ENCODE data around the gene LRP1B.

Gene LRP1B

DNA sequence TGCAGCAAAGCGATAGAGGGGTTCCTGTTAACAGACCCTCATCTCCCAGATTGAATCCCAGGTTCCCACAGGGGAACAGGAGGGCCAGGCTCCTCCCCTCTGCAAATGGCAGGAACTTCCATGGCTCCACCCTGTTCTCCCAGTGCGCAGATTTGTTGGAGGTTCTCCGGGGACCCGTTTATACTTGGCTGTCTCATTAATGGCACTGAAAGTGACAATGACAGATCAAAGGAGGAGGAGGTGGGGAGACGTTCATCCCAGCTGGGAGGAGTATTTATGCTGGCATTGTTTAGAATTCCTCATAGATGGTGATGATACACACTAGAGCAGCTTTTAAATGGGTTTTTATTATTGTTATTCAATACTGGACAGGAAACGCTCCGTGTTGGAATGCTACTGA is 186.9 kb downstream of the LRP1B start:
- Histone ChIP-seq H3K9me3 (ENCODE audit: control insufficient read depth in 1 of 2, low read length in 2 of 2) (no peaks in the 10 kb centered on the region), H3K4me1 (ENCODE audit: control insufficient read depth in 1 of 2, insufficient read depth in 2 of 2, low read length in 2 of 2) (no peaks in the 10 kb centered on the region), H3K4me3 (ENCODE audit: low read depth in 1 of 2, low read length in 2 of 2) (no peak overlapping the region), H3K27me3 (ENCODE audit: control insufficient read depth in 1 of 2, insufficient read depth in 2 of 2, low read length in 2 of 2) (no peaks in the 10 kb centered on the region), H3K27ac (ENCODE audit: low read depth, low read length) (no peak overlapping the region), H3K36me3 (ENCODE audit: control insufficient read depth in 1 of 2, insufficient read depth in 2 of 2, low read length in 2 of 2) (no peaks in the 10 kb centered on the region), H3K9ac (ENCODE audit: low read depth in 1 of 2, low read length in 2 of 2) (no peak overlapping the region)

DNA sequence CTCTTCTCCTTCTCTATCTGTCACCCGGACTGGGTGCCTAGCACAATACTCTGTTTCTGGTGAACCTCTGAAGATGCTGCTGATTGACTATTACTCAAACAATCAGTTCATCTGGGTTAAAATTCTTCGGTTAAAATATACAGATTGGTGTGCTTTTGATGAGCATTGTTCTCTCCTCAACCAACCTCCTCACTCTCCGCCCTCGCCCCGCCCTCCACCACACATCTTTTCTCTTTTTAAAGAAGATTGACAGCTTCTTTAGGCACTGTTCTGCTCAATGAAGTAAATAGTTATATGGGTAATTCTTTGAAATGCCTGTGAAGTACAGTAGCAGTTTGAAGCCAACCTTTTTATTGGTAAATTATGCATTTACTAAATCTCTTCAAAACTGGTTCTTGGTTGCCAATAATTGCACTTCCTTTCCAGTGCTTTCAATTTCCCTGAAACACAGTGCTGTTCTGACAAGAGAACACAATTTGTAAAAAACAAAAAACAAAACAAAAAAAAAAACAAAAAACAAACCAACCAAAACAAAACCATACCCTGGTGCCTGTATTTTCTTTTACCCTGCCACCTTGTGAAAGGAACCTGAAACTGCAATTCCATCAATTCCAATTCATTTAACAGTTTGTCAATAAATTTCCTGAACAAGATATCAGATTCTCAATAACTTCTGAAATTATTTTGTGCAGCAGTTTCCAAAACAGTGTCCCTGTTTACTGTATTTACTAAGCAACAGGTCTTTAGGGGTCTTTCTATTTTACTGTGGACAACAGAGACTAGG is 188.6 kb downstream of the LRP1B start:
- no peak overlapping the region for H3K4me3 ChIP-seq (ENCODE audit: low read depth in 1 of 2, low read length in 2 of 2)
- no peak overlapping the region for H3K27ac ChIP-seq (ENCODE audit: low read depth, low read length)
- no peaks in the 10 kb centered on the region for H3K36me3 ChIP-seq (ENCODE audit: control insufficient read depth in 1 of 2, insufficient read depth in 2 of 2, low read length in 2 of 2)
- H3K27me3 ChIP-seq (ENCODE audit: control insufficient read depth in 1 of 2, insufficient read depth in 2 of 2, low read length in 2 of 2): no peaks in the 10 kb centered on the region
- H3K9me3 ChIP-seq (ENCODE audit: control insufficient read depth in 1 of 2, low read length in 2 of 2): no peaks in the 10 kb centered on the region
- H3K9ac ChIP-seq (ENCODE audit: low read depth in 1 of 2, low read length in 2 of 2): no peak overlapping the region
- no peaks in the 10 kb centered on the region for H3K4me1 ChIP-seq (ENCODE audit: control insufficient read depth in 1 of 2, insufficient read depth in 2 of 2, low read length in 2 of 2)

DNA sequence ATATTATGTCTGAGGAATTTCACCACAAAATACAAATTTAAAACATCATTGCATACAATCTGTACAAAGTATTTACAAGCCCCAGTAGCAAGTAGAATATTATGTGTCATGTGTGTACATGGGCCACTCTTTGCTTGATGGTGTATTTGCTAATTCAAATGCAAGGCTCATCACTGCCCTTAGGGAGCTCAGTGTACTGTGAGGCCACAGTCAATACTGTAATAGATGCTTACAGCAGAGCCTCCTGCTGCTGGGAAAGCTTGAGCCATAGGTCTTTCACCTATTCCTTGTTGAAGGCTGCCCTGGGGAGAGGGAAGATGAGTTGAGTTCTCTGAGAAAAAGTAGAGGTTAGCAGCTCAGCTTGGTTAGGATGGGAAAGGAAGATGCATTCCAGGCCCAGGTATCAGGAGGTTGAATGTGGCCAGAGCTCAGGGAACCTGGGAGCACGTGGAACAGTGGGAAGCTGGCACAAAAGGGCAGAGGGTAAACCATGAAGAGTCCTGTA is 189.6 kb downstream of the LRP1B start:
- no peak overlapping the region for H3K9ac ChIP-seq (ENCODE audit: low read depth in 1 of 2, low read length in 2 of 2)
- no peaks in the 10 kb centered on the region for H3K9me3 ChIP-seq (ENCODE audit: control insufficient read depth in 1 of 2, low read length in 2 of 2)
- no peaks in the 10 kb centered on the region for H3K27me3 ChIP-seq (ENCODE audit: control insufficient read depth in 1 of 2, insufficient read depth in 2 of 2, low read length in 2 of 2)
- no peaks in the 10 kb centered on the region for H3K36me3 ChIP-seq (ENCODE audit: control insufficient read depth in 1 of 2, insufficient read depth in 2 of 2, low read length in 2 of 2)
- H3K27ac ChIP-seq (ENCODE audit: low read depth, low read length): no peak overlapping the region
- no peaks in the 10 kb centered on the region for H3K4me1 ChIP-seq (ENCODE audit: control insufficient read depth in 1 of 2, insufficient read depth in 2 of 2, low read length in 2 of 2)
- no peak overlapping the region for H3K4me3 ChIP-seq (ENCODE audit: low read depth in 1 of 2, low read length in 2 of 2)

DNA sequence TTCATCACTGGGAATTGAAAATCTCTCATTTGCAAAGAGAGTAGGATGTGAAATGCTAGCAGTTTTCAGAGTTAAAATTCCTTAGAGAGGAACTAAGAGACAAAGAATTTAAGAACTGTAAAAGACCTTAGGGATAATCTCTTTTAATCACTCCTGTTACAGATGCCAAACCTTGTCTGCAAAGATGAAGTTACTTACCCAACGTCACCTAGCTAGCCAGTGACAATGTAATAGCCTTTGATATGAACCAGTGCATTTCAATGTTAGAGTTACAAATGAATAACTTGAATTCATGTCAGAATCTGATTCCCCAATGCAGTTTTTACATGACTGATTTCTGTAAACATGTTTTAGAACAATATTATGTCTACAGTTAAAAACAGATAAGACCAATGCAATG is 190.1 kb downstream of the LRP1B start:
- H3K4me3 ChIP-seq (ENCODE audit: low read depth in 1 of 2, low read length in 2 of 2): no peak overlapping the region
- no peaks in the 10 kb centered on the region for H3K27me3 ChIP-seq (ENCODE audit: control insufficient read depth in 1 of 2, insufficient read depth in 2 of 2, low read length in 2 of 2)
- no peaks in the 10 kb centered on the region for H3K36me3 ChIP-seq (ENCODE audit: control insufficient read depth in 1 of 2, insufficient read depth in 2 of 2, low read length in 2 of 2)
- H3K9me3 ChIP-seq (ENCODE audit: control insufficient read depth in 1 of 2, low read length in 2 of 2): no peaks in the 10 kb centered on the region
- no peaks in the 10 kb centered on the region for H3K4me1 ChIP-seq (ENCODE audit: control insufficient read depth in 1 of 2, insufficient read depth in 2 of 2, low read length in 2 of 2)
- H3K9ac ChIP-seq (ENCODE audit: low read depth in 1 of 2, low read length in 2 of 2): no peak overlapping the region
- H3K27ac ChIP-seq (ENCODE audit: low read depth, low read length): no peak overlapping the region

DNA sequence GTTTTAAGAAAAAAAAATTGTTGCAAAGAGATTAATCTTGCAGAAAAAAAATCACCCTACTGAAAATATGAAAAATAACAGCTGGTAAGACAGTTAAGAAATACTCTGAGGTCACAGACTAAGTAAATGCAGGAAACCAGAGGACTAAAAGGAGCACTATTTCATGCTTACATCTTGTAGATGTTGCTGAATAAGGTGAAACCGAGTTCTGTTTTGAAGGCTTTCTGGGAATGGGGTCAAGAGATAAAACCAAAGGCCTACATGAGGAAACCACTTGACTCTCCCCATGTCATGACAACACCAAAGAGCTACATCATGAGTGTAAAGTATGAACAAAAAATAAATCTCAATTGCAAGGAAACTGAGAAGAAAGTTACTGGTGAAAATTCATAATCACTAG is 197.6 kb downstream of the LRP1B start:
- Histone ChIP-seq H3K27ac (ENCODE audit: low read depth, low read length) (no peak overlapping the region), H3K36me3 (ENCODE audit: control insufficient read depth in 1 of 2, insufficient read depth in 2 of 2, low read length in 2 of 2) (no peaks in the 10 kb centered on the region), H3K4me1 (ENCODE audit: control insufficient read depth in 1 of 2, insufficient read depth in 2 of 2, low read length in 2 of 2) (no peaks in the 10 kb centered on the region), H3K9me3 (ENCODE audit: control insufficient read depth in 1 of 2, low read length in 2 of 2) (peaks cover 0 to 4% of the 10 kb centered on the region in 2 donors), H3K4me3 (ENCODE audit: low read depth in 1 of 2, low read length in 2 of 2) (no peak overlapping the region), H3K27me3 (ENCODE audit: control insufficient read depth in 1 of 2, insufficient read depth in 2 of 2, low read length in 2 of 2) (no peaks in the 10 kb centered on the region), H3K9ac (ENCODE audit: low read depth in 1 of 2, low read length in 2 of 2) (no peak overlapping the region)

DNA sequence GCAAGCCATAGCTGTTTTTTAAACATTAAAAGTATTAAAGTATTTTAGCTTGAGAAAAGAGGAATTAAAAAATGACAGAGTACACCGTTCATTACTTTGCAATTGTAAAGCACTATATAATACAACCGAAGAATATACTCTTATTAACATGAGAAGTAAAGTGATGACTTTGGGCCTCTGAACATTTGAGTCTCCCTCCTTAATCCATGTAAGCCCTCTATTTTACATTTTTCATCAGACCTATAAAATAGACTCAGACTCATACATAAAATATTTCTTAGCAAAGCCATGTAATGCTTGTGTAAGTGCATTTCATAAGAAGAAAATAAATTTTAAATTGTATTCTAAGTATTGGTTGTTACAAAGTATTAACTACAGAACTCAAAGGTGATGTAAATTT is 198.6 kb downstream of the LRP1B start:
- Histone ChIP-seq H3K9ac (ENCODE audit: low read depth in 1 of 2, low read length in 2 of 2) (no peak overlapping the region), H3K4me1 (ENCODE audit: control insufficient read depth in 1 of 2, insufficient read depth in 2 of 2, low read length in 2 of 2) (no peaks in the 10 kb centered on the region), H3K36me3 (ENCODE audit: control insufficient read depth in 1 of 2, insufficient read depth in 2 of 2, low read length in 2 of 2) (no peaks in the 10 kb centered on the region), H3K27ac (ENCODE audit: low read depth, low read length) (no peak overlapping the region), H3K9me3 (ENCODE audit: control insufficient read depth in 1 of 2, low read length in 2 of 2) (peaks cover 0 to 4% of the 10 kb centered on the region in 2 donors), H3K4me3 (ENCODE audit: low read depth in 1 of 2, low read length in 2 of 2) (no peak overlapping the region), H3K27me3 (ENCODE audit: control insufficient read depth in 1 of 2, insufficient read depth in 2 of 2, low read length in 2 of 2) (no peaks in the 10 kb centered on the region)

- Histone ChIP-seq H3K4me1 (ENCODE audit: control insufficient read depth in 1 of 2, insufficient read depth in 2 of 2, low read length in 2 of 2) (no peaks in the 10 kb centered on the region), H3K9me3 (ENCODE audit: control insufficient read depth in 1 of 2, low read length in 2 of 2) (peaks cover 0 to 4% of the 10 kb centered on the region in 2 donors), H3K36me3 (ENCODE audit: control insufficient read depth in 1 of 2, insufficient read depth in 2 of 2, low read length in 2 of 2) (no peaks in the 10 kb centered on the region), H3K27me3 (ENCODE audit: control insufficient read depth in 1 of 2, insufficient read depth in 2 of 2, low read length in 2 of 2) (no peaks in the 10 kb centered on the region), H3K9ac (ENCODE audit: low read depth in 1 of 2, low read length in 2 of 2) (no peak overlapping the region), H3K27ac (ENCODE audit: low read depth, low read length) (no peak overlapping the region), H3K4me3 (ENCODE audit: low read depth in 1 of 2, low read length in 2 of 2) (no peak overlapping the region)
These were observed 199.0 kb downstream of the LRP1B start for GRCh38 chr2:141931797-141932196.

DNA sequence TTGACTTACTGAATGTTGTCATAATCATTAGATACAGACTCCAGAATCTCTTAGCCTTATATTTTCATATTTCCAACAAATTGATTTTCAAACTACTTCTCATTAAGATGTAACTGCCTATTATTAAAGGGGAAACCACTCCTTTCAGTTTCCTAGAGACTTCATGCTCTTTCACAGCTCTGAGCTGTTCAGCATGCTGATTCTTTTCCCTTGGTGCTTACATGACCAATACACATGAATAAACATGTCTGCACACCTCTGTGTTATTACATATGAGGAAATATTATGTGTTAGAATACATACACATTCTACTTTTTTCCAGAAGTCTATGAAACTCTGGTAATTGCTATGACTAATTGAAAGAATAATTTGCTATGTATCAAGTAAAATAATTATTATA is 200.0 kb downstream of the LRP1B start:
- Histone ChIP-seq H3K4me3 (ENCODE audit: low read depth in 1 of 2, low read length in 2 of 2) (no peak overlapping the region), H3K27ac (ENCODE audit: low read depth, low read length) (no peak overlapping the region), H3K4me1 (ENCODE audit: control insufficient read depth in 1 of 2, insufficient read depth in 2 of 2, low read length in 2 of 2) (no peaks in the 10 kb centered on the region), H3K9ac (ENCODE audit: low read depth in 1 of 2, low read length in 2 of 2) (no peak overlapping the region), H3K9me3 (ENCODE audit: control insufficient read depth in 1 of 2, low read length in 2 of 2) (peaks cover 0 to 4% of the 10 kb centered on the region in 2 donors), H3K27me3 (ENCODE audit: control insufficient read depth in 1 of 2, insufficient read depth in 2 of 2, low read length in 2 of 2) (no peaks in the 10 kb centered on the region), H3K36me3 (ENCODE audit: control insufficient read depth in 1 of 2, insufficient read depth in 2 of 2, low read length in 2 of 2) (no peaks in the 10 kb centered on the region)

- no peaks in the 10 kb centered on the region for H3K36me3 ChIP-seq (ENCODE audit: control insufficient read depth in 1 of 2, insufficient read depth in 2 of 2, low read length in 2 of 2)
- H3K4me3 ChIP-seq (ENCODE audit: low read depth in 1 of 2, low read length in 2 of 2): no peak overlapping the region
- no peak overlapping the region for H3K9ac ChIP-seq (ENCODE audit: low read depth in 1 of 2, low read length in 2 of 2)
- H3K4me1 ChIP-seq (ENCODE audit: control insufficient read depth in 1 of 2, insufficient read depth in 2 of 2, low read length in 2 of 2): no peaks in the 10 kb centered on the region
- H3K9me3 ChIP-seq (ENCODE audit: control insufficient read depth in 1 of 2, low read length in 2 of 2): peaks cover 0 to 2% of the 10 kb centered on the region in 2 donors
- H3K27ac ChIP-seq (ENCODE audit: low read depth, low read length): no peak overlapping the region
- no peaks in the 10 kb centered on the region for H3K27me3 ChIP-seq (ENCODE audit: control insufficient read depth in 1 of 2, insufficient read depth in 2 of 2, low read length in 2 of 2)
These were observed 201.2 kb downstream of the LRP1B start for GRCh38 chr2:141929331-141930252.

GRCh38 chr2:141928476-141928875 is 202.3 kb downstream of the LRP1B start:
- Histone ChIP-seq H3K4me3 (ENCODE audit: low read depth in 1 of 2, low read length in 2 of 2) (no peak overlapping the region), H3K36me3 (ENCODE audit: control insufficient read depth in 1 of 2, insufficient read depth in 2 of 2, low read length in 2 of 2) (no peaks in the 10 kb centered on the region), H3K27me3 (ENCODE audit: control insufficient read depth in 1 of 2, insufficient read depth in 2 of 2, low read length in 2 of 2) (no peaks in the 10 kb centered on the region), H3K9me3 (ENCODE audit: control insufficient read depth in 1 of 2, low read length in 2 of 2) (peaks cover 0 to 3% of the 10 kb centered on the region in 2 donors), H3K27ac (ENCODE audit: low read depth, low read length) (no peak overlapping the region), H3K4me1 (ENCODE audit: control insufficient read depth in 1 of 2, insufficient read depth in 2 of 2, low read length in 2 of 2) (no peaks in the 10 kb centered on the region), H3K9ac (ENCODE audit: low read depth in 1 of 2, low read length in 2 of 2) (no peak overlapping the region)

Data from duodenal mucosa (tissue), 2 donors.